OCI-LY7 (cell line): Measurements from ENCODE around the gene LZTS3. TPM values are rescaled to one million over a fixed set of nuclear protein-coding genes. Genes with fewer than 3 reads are reported as not detected.

Experiments
- BruUV-seq: library from RNA; stranded (reverse); fragments of 400-500 nt; replicated peaks from 2 replicates; lab custom pipeline; 2021; lab: Mats Ljungman, UMichigan
- CTCF ChIA-PET: fragments of 300-600 bp; sonication (Branson Sonifier 250); formaldehyde crosslinking; loops from one replicate; lab custom pipeline; 2022; ENCODE audit warnings: antibody characterized with exemption; ENCODE audit not compliant: unreplicated experiment; lab: Charles Lee
- POLR2A ChIA-PET: fragments of 300-600 bp; sonication (Branson Sonifier 250); formaldehyde crosslinking; loops from one replicate; lab custom pipeline; 2022; ENCODE audit warnings: antibody characterized with exemption; lab: Charles Lee
- DNase-seq: peaks from one replicate; pipeline ENCODE4 v3.0.0-alpha.2; 2015; ENCODE audit warnings: low spot score
- H2AFZ ChIP-seq: fragments of 200-600 bp; sonication (generic), shearing (Covaris generic); 2 replicates; pipeline ENCODE4 v1.6.1; 2014; ENCODE audit warnings: mild to moderate bottlenecking, antibody characterized with exemption, low read length, moderate library complexity
- H3K27ac ChIP-seq: fragments of 200-600 bp; sonication (generic); 2 replicates; pipeline ENCODE4 v1.5.1; 2014; ENCODE audit warnings: mixed run types, low read depth, mild to moderate bottlenecking, moderate library complexity, low read length, inconsistent platforms; ENCODE audit not compliant: poor library complexity, severe bottlenecking
- H3K36me3 ChIP-seq: fragments of 200-600 bp; sonication (generic); 2 replicates; pipeline ENCODE4 v1.6.1; 2014; ENCODE audit warnings: mild to moderate bottlenecking, antibody characterized with exemption, low read length, moderate library complexity, mixed read lengths; ENCODE audit not compliant: insufficient read depth
- H3K4me1 ChIP-seq: fragments of 200-600 bp; sonication (generic); 2 replicates; pipeline ENCODE4 v1.5.1; 2014; ENCODE audit warnings: mild to moderate bottlenecking, low read length; ENCODE audit not compliant: insufficient read depth, poor library complexity, severe bottlenecking
- H3K4me2 ChIP-seq: fragments of 200-600 bp; sonication (generic); 2 replicates; pipeline ENCODE4 v1.6.1; 2014; ENCODE audit warnings: mild to moderate bottlenecking, low read length
- H3K4me3 ChIP-seq: fragments of 200-600 bp; sonication (generic); 2 replicates; pipeline ENCODE4 v1.5.1; 2014; ENCODE audit warnings: mild to moderate bottlenecking, low read depth, low read length; ENCODE audit not compliant: poor library complexity, severe bottlenecking
- H3K79me2 ChIP-seq: fragments of 200-600 bp; sonication (generic); 2 replicates; pipeline ENCODE4 v1.6.1; 2016; ENCODE audit warnings: low read depth, mild to moderate bottlenecking, low read length, moderate library complexity, mixed read lengths; ENCODE audit not compliant: insufficient read depth
- H3K9me2 ChIP-seq: fragments of 200-600 bp; sonication (generic); 2 replicates; pipeline ENCODE4 v1.6.1; 2016; ENCODE audit warnings: mild to moderate bottlenecking, low read length, mixed read lengths; ENCODE audit not compliant: insufficient read depth
- H3K9me3 ChIP-seq: fragments of 200-600 bp; sonication (generic); 2 replicates; pipeline ENCODE4 v1.6.1; 2014; ENCODE audit warnings: mild to moderate bottlenecking, mixed run types, low read length, mixed read lengths
- H4K20me1 ChIP-seq: fragments of 200-600 bp; sonication (generic); 2 replicates; pipeline ENCODE4 v1.6.1; 2014; ENCODE audit warnings: mild to moderate bottlenecking, antibody characterized with exemption, low read length, moderate library complexity, mixed read lengths; ENCODE audit not compliant: insufficient read depth
- CTCF ChIP-seq: fragments of 200-600 bp; sonication (generic); conservative IDR thresholded peaks from 2 replicates; pipeline ENCODE4 v1.5.1; 2014; ENCODE audit warnings: mild to moderate bottlenecking, antibody characterized with exemption, low read length, moderate library complexity, mixed read lengths
- EZH2phosphoT487 ChIP-seq: fragments of 200-600 bp; sonication (generic); IDR thresholded peaks from 2 replicates; pipeline ENCODE4 v1.6.1; 2018; ENCODE audit warnings: low read depth, borderline replicate concordance, mild to moderate bottlenecking, mixed run types, antibody characterized with exemption, low read length, moderate library complexity, mixed read lengths
- intact Hi-C: fragments of 100-400 bp; cut with micrococcal nuclease; formaldehyde crosslinking; loops from one replicate; pipeline ENCODE4 v1.10.0; 2022; ENCODE audit not compliant: unreplicated experiment
- total RNA-seq, 2 experiments: library from RNA; depleted of rRNA in 1 of 2; stranded (reverse); fragments of >200 nt in 1 of 2; shearing (Covaris generic) in 1 of 2; gene quantifications; 2 replicates each; pipeline ENCODE4 v1.2.3, GENCODE V29; 2014 to 2022

LZTS3 gene
- total RNA-seq, 2 experiments from 2014 or later: 4.7 to 5.0 TPM

- H3K4me3 ChIP-seq: peak overlapping the region; percentile 95
- peak overlapping the region; percentile 94 for H3K4me2 ChIP-seq
- ChIA-PET CTCF (interaction anchor here (1.0 kb wide), 1 partner anchor 8 kb away, joined by 3 read pairs; no protein-coding TSS in a partner anchor), POLR2A (interaction anchor here (0.8 kb wide), 1 partner anchor 10 kb away, joined by 3 read pairs; no protein-coding TSS in a partner anchor)
- BruUV-seq: no TSS peak
- peaks cover 21% of the 10 kb centered on the region for H3K36me3 ChIP-seq
- H2AFZ ChIP-seq: peak overlapping the region; percentile 99; the same call in 1 of the 2 replicates
- peak overlapping the region; percentile 64 for H3K27ac ChIP-seq
- no peaks in the 10 kb centered on the region for H3K9me2 ChIP-seq
- H3K4me1 ChIP-seq: peaks cover 45% of the 10 kb centered on the region
- H4K20me1 ChIP-seq: peaks cover 19% of the 10 kb centered on the region
- intact Hi-C loops: loop anchor here (5.0 kb wide), 1 partner anchor 43 kb away; the partner anchor contains the start of gene DDRGK1
- peak; percentile 33 for DNase-seq
- H3K9me3 ChIP-seq: no peaks in the 10 kb centered on the region
- TF ChIP-seq EZH2phosphoT487 (no peak), CTCF (no peak)
- peaks cover 53% of the 10 kb centered on the region for H3K79me2 ChIP-seq
Observed at GRCh38 chr20:3158968-3159431, 14.3 kb downstream of the LZTS3 start.

GRCh38 chr20:3157817-3158216 lies 15.5 kb downstream of the LZTS3 start:
- peaks cover 65% of the 10 kb centered on the region for H3K79me2 ChIP-seq
- H3K4me1 ChIP-seq: peaks cover 44% of the 10 kb centered on the region
- no TSS peak for BruUV-seq
- DNase-seq: no peak
- no peaks in the 10 kb centered on the region for H3K9me3 ChIP-seq
- peak overlapping the region; percentile 94 for H3K4me2 ChIP-seq
- intact Hi-C loops: loop anchor here (5.0 kb wide), 1 partner anchor 44 kb away; the partner anchor contains the start of gene DDRGK1
- H2AFZ ChIP-seq: no peak overlapping the region
- peaks cover 31% of the 10 kb centered on the region for H3K36me3 ChIP-seq
- no peaks in the 10 kb centered on the region for H3K9me2 ChIP-seq
- H4K20me1 ChIP-seq: peaks cover 22% of the 10 kb centered on the region
- no peak for TF ChIP-seq EZH2phosphoT487
- TF ChIP-seq CTCF: no peak
- ChIA-PET CTCF (no interaction called here), POLR2A (interaction anchor here (0.6 to 1.1 kb wide), 3 partner anchors 9 to 46 kb away, joined by 3 read pairs; no protein-coding TSS in a partner anchor)
- peak overlapping the region; percentile 17 for H3K4me3 ChIP-seq
- H3K27ac ChIP-seq: no peak overlapping the region
